Stimulated activated CD8-positive, alpha-beta memory T cell treated with anti-CD3 and anti-CD28 coated beads, Interleukin-12 subunit alpha, Interleukin-12 subunit beta, amount 100 ng/mL, for 4 hours (primary cell): ENCODE data around the gene RBMS1.

Experiments used
- DNase-seq: peaks from one replicate; pipeline ENCODE4 v3.0.0-alpha.2; 2020; ENCODE audit warnings: low read depth

RBMS1 gene

DNA sequence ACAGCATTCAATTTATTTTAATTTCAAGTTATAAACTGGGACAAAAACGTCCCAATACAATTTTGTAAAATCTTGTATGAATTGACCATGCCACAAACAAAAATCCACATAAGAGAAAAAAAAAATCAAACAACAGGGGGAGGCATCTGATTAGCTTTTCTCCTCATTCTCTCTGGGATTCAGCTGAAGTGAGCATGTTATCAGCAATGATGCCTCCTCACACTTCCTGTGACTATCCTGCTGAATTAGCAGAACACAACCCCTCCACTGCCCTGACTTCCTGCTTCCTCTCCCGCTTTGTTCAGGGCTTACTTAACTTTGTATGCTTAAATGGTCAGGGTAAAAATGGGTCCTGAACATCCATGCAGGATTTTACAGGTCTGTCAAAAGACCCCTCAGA is 161.3 kb downstream of the RBMS1 start:
- no peak for DNase-seq

DNA sequence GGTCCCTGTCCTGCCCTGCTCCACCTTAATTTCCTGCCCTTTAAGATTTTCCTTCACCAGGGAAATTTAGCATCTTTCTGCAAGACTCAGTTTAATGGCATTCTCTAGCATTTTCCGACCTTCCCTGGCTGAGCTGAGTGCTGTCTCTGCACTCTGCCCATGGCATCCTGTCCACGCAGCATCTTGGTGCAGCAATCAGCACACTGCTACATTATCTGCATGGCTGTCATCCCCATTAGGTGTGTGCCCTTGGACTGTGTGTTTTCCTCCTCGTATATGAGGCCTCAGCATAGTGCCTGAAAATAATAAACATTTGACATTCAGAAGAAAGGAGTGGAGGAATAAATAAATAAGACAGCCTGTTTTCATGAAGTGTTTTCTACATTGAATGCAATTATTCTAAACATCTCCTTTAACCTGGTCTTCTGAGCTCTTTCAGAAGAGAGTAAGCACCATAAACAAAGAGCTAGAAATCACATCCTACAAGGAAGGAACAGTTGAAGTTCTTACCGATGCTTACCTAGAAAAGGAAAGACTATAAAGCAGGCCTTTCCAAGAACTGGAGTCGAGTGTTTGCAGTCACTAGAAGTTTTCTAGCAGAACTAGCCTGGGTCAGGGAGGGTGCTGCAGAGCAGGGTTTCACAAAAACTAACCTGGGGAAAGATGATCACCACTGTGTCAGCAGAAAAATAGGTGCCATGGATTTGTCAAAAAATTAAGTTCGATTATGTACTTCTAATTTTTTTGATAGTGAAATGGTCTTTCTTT is 162.2 kb downstream of the RBMS1 start:
- no peak for DNase-seq

DNA sequence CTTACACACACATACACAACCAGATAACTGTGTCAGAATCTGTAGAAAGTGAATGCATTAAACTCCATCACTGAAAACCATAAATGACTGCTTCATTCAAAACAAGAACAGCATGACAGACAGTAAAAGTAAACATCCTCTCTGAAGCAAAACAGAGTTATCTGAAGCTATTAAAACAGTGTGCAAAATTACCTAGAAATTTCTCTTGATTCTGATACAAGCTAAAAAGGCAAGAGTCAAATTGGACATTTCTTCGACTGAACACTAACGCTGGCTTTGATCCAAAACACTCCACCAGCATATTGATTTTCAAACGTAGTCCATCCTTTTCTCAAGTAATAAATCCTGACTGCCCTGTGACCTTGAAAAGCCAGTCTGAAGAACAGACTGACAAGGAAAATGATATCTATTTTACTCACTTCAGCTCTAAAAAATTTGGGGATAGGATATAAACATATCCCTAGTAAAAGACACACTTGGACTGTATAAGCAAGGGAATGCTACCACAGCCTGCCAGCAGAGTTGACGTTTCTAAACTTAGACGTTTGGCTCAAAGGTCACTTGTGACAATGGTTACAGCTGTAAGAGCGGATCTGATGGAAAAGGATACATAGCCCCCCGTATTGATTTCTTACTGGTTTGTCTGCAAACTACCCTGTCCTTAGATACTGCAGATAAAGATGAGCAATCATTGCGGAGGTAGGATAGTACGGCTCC is 164.6 kb downstream of the RBMS1 start:
- DNase-seq: no peak

DNA sequence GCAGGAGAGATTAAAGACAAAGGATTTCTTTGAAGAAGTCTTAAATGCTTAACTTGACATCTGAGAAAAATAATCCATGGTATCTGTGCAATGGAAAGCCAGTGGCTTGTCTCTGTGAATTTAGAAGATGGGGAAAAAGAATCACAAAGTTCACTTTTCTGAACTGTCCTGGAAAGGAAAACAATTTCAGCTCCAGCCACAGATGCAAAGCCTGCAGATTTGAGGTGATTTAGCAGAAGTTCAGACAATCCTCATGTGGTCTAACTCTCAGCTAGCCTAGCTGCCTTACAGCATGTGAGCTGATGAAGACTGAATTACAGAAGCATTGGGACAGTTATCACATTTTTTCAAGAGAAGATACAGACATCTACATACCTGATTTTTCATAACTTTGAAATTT is 166.8 kb downstream of the RBMS1 start:
- DNase-seq: no peak

DNA sequence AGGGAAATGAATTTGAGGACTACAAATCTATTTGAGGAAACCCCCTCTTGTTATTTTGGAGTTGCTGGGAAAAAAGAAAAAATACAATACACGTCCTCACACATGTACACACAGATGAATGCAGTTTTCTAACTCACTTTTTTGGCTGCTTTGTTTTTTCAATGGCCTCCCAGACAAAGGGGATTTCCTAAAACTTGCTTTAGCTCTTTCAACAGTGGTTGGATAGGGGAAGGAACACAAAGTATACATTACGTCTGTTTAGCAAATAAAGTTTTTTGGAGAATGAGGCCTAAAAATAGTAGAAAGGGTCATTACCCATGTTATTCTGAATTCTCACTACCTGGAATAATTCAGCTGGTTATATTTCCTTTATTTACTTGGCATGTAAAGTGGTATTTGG is 168.2 kb downstream of the RBMS1 start:
- no peak for DNase-seq

DNA sequence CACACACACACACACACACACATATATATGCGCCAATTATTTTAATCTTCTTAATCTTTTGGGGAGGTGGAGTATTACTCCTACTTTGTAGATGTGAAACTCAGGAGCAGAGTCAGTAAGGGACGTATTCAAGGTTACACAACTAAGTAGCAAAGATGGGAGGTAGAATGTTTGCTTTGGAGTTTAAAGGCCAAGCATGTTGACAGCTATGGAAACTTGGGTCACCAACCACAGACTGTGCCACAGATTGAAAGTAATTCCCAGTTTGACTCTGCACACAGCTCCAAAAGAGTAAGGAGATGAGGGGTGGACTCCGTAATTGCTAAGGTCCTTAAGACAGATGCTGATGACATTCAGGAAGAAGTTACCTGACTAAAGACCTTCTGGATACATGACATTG is 168.7 kb downstream of the RBMS1 start:
- DNase-seq: no peak

DNA sequence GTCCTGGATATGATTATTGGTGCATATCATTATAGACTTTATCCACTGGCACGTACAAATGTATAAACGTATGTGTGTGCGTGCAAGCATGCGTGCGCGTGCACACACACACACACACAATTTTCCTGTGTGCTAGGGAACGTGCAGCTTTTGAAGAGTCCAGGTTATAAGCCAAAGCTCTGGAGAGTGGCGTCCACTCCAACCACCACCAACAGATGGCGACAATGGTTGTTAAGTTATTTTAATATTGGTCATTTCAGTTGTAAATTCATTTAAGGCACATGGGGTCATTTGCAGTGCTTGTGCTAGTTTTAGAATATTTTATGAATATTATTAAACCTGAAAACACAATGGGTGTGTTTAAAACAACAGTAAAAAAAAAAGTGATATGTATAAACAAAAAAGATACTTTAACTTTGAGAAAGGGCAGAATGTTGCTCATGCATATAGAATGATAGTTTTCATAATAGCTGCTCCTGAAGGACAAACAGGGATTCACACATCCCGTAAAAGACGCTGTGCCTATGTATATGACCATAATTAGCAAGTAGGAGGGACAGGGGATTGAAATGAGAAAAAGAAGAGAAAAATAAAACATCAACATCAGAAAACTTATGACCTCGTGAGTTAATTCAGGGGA is 169.3 kb downstream of the RBMS1 start:
- DNase-seq: no peak

DNA sequence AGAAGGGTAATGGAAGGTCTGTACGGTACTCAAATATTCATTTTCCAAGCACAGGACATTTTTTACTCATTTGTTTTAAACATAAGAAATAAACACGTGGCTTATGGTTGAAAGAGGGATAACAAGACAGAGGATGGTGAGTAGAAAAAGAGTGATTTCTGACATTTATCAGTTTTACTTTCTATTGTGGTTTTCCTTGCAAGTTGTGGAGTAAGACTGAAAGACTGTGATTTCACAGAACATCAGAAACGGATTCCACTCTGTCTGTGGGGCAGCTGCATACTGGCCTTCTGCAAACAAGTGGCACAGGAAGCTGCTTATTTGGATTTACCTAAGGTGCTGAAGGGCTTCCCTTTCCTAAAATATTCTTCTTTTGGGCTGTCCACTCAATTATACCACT is 171.3 kb downstream of the RBMS1 start:
- no peak for DNase-seq

DNA sequence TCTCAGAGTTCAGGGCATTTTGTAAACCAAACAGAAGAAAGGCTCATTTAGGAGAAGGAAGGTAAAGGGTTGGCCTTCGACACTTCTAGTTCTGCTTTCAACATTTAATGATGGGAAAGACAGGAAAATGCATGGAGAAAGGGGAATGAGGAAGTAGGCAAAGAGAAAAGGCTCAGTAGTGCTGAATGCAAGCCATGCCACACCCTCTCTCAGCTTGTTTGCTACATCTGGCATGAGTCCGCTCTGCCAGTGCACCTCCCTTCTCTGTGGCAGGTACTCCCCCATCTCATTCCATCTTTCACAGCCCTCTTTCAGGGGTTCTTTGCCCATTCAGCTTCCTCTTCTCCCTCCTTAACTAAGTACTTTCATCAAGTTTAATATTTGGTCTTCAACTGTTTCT is 172.6 kb downstream of the RBMS1 start:
- no peak for DNase-seq

DNA sequence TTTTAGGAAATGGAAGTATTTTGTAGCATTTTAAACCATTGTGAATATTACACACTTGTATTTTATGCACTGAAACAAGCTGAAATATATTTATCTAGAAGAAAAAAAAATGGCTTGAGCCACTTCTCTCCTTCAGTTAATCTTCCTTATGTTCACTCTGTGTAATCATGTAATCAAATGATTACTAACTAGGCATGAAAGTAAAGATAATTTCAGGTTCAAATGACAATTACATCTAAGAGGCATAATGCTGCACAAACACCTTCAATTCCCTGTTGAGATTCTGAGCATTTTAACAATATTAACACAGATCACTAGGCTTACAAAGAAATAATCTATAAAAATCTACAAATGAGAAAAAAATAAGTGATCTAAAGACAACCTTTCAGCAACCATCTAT is 173.9 kb downstream of the RBMS1 start:
- DNase-seq: no peak

DNA sequence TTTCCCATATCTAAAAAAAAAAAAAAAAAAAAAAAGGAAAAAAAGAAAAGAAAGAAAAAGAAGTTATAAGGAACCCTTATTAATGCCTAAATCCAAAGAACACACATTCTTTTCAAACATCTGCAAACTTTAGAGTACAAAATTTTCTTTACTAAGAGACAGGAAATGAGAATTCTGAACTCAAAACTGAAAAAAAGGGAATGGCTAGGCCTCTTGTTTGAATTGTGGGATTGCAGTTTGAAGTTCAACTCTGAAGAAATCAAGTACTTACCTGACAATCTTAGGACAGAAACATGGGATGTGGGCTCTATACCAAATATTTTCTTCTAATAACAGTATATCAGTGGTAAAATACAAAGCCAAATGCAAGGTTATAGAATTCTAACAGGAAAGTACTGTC is 175.4 kb downstream of the RBMS1 start:
- no peak for DNase-seq

DNA sequence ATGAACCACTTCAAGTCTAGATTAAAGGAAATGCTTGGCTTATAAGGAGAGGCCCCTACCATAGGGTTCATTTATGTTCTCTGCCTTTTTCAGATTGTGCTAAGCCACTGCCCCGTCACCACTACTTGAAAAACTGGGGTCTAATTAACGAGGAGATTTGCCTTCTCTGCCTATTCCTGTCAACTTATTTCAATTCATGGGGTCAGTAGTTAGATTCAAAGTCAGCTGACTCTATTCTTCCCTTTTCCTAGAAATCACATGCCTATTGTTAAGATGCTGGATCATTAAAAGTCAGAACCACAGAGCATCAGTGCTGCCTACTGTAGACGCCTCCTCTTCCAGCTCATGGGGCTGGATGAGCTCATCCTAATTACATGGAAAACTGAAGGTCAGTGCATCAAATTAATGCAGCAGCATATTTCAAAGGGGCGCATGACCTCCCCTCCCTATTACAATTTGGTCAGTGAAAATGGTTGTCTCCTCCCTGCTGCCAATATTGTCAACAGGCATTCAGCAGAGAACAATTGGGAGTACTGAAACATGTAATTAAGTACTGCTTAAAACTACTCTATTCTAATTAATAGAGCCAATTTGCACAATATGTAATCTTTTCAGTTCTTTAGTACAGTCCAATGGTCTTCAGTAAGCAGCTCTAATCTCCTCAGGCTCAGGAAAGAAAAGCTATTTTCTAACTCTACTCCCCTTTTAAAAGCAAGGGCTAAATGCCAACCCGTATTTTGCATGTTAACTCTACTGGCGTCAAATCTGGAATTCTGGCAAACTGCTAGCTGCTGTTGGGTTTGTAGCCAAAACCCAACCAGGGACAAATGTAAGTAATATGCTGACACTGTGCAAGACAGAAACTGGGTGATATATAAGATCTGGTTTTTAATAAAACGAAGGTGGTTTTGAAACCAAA is 176.2 kb downstream of the RBMS1 start:
- no peak for DNase-seq

DNA sequence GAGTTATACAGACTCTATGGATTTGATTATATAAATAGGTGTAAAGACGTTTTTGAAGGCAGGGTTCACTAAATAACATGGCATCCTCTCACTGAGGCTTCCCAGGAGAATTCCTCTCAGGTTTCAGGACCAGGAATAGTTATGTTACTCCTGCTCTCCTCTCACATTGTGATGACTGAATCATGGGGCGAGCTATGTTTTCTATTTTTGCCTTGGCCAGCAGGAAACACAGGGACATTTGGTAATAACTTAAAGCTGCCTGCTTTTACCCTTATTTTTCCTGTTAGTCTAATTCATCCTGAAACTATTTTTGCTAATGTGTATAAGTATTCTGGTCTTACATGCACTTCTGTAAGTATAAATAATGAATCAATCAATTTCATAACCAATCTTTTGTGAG is 178.3 kb downstream of the RBMS1 start:
- no peak for DNase-seq

DNA sequence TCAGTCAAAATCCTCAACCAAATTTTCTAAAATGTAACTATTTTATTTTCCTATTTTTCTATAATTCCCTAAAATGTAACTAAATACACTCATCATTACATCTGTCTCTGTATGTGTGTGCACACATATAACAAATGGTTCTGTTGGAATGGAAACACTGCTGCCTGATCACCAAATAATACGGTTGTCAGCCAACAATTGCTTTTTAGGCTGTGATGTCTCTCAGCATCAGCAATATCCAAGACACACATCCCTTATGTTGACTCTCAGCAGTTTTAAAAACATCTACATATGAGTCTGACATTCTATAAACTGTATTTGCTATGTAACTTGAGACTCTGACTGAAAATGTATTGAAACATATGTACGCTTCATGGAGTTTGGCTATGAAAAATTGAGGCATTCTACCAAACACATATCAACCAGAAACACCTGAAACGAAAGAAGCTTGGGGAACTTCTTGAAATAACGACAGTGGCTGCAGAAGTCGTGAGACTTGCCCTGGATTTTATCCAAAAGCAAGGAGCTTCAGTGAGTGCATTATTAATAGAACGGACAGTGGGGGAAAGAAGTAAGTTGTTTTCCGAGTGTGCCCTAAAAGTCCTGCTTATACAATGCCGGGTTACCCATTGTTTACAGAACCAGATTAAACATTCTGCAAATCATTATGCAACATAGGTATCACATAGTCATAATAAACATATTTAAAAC is 183.3 kb downstream of the RBMS1 start:
- no peak for DNase-seq

DNA sequence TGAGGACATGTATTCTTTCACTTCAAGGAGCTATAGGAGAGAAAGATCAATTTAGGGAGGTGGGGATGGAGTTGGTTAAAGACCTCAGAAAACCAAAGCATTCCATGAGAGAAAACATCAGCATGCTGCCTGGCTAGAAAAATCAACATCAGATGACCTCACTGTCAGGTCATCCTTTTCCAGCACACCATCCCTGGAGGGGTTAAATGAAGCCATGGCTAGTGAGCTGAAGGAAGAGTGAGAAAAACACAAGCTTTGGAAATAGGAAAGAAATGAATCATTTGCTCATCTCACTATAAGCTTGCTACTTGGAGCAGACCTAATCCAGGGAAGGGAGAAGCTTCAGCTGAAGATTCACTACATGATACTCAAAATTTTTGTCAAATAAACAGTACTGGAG is 184.0 kb downstream of the RBMS1 start:
- no peak for DNase-seq

DNA sequence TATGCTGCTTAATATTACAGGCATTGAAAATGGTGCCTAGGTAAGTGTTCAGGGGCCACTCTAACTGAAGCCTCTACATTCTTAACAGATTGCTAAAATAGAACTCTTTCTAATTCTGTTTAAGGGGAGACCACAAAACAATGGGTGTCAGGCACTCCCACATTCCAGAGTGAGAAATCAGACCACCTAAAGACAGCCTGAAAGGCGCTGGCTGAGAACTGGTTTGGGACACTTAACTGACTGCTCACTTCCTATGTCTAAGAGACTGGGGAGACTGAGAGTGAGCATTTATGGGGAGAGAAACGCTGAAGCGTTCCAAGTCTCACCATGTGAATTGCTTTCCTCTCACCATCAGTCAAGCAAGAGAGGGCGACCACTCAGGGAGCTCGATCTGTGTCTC is 184.7 kb downstream of the RBMS1 start:
- no peak for DNase-seq

DNA sequence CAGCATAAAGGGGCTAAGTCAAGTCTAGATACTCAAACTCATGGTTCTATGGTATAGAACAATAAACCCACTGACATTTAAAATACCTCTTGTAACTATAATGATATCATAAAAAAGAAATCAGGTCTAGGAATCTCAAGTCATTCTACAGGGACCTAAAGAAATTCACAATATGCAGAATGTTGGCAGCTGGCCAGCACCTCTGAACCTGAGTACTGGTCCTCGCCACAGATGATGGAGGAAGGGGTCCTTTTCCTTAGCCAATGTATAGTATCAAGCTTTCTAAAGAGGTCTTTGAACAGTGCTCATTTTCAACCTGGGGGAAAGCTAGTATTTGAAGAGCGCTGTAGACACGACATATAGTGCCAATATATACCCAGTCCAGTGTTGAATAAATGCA is 185.1 kb downstream of the RBMS1 start:
- no peak for DNase-seq

DNA sequence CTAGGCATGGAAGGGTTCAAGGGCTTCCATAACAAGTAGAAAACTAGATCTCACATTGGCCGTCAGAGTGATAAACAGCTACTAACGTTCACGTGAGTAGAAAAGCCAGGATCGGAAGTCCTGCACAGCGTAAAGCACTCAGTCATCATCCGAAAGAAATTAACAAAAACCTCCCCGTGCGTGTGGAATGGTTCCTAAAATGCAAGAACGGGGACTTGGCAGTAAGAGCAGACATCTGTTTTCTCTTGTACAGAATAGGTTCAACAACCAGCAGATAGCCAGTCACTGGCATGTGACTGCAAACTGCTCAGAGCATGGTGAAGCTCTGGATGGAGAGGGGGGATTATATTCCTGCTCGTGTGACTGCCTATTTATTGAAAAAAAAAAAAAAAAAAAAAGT is 186.6 kb downstream of the RBMS1 start:
- no peak for DNase-seq

DNA sequence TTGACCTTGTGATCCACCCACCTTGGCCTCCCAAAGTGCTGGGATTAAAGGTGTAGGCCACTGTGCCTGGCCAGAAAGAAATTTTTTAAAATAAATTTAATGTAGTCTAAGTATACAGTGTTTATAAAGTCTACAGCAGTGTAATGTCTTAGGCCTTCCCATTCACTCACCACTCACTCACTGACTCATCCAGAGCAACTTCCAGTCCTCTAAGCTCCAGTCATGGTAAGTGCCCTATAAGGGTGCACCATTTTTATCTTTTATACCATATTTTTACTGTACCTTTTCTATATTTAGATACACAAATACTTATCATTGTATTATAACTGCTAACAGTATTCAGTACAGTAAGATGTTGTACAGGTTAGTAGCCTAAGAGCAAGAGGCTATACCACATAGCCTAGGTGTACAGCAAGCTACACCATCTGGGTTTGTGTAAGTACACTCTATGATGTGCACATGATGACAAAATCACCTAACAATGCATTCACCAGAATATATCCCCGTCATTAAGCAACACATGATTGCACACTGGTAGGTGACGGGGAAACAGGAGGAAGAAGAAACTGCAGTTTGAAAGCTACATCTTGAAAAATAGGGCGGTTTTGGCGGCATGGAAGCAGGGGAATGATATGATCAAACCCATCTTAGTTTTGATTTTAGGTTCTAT is 188.4 kb downstream of the RBMS1 start:
- no peak for DNase-seq

DNA sequence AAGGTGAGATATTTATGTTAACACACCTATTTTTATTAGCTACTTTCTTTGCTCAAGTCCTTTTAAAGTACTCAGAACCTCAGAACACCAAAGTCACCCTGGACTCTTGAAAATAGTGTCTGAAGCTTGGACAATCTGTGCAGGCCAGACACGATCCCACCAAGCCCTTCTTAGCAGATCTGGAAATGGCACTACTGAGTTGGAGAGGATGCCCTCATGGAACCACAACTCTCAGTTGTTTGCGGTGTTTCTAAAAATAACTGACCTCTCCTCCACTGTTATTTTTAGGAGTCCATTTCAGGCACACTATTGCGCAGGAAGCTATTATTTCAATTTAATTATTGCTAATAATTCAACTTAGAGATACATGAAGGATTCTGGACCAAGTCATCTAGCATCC is 190.1 kb downstream of the RBMS1 start:
- no peak for DNase-seq

DNA sequence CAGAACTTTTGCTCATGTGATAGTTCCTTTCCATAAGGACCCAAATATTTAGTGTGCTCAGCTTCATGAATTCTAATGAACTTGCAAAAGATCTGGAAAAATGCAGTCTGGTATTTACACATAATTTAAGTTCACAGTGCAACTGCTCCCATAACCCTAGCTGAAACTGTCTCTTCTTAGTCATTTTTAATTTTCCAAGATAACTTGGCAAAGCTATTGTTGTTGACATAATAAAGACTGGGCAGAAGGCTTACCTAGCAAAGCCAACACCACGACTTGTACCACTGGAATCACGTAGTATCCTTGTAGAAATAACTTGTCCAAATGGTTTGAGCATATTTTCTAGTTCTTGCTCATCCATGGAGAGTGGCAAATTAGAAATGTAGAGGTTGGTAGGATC is 190.5 kb downstream of the RBMS1 start:
- no peak for DNase-seq
